Activated CD4-positive, alpha-beta memory T cell treated with anti-CD3 and anti-CD28 coated beads for 36 hours (primary cell): ENCODE results near the gene TRIP13. TPM values are rescaled to one million over a fixed set of nuclear protein-coding genes. Genes with fewer than 3 reads are reported as not detected.

Experiments used
- CTCF ChIA-PET: fragments of 350-600 bp; sonication (Branson Sonifier 250); formaldehyde crosslinking; loops from one replicate; lab custom pipeline; 2021; ENCODE audit warnings: antibody characterized with exemption, inconsistent platforms; lab: Charles Lee
- POLR2A ChIA-PET: fragments of 350-600 bp; sonication (Branson Sonifier 250); formaldehyde crosslinking; loops from one replicate; lab custom pipeline; 2021; ENCODE audit warnings: antibody characterized with exemption; lab: Charles Lee
- DNase-seq: peaks from one replicate; pipeline ENCODE4 v3.0.0-alpha.2; 2020
- H3K27ac Mint-ChIP-seq: one replicate; pipeline ENCODE4 v1.8.0; 2021; ENCODE audit warnings: mixed read lengths
- H3K27me3 Mint-ChIP-seq: one replicate; pipeline ENCODE4 v1.8.0; 2021; ENCODE audit warnings: mixed read lengths
- H3K36me3 Mint-ChIP-seq: one replicate; pipeline ENCODE4 v1.8.0; 2021; ENCODE audit warnings: mixed read lengths
- H3K4me1 Mint-ChIP-seq: one replicate; pipeline ENCODE4 v1.8.0; 2021; ENCODE audit warnings: low read depth, mixed read lengths
- H3K4me3 Mint-ChIP-seq: one replicate; pipeline ENCODE4 v1.8.0; 2021; ENCODE audit warnings: mild to moderate bottlenecking, mixed read lengths
- H3K9me3 Mint-ChIP-seq: one replicate; pipeline ENCODE4 v1.8.0; 2021; ENCODE audit warnings: mixed read lengths
- intact Hi-C: fragments of 100-400 bp; cut with micrococcal nuclease; formaldehyde crosslinking; loops from one replicate; pipeline ENCODE4 v1.15.1; 2023
- total RNA-seq, 2 experiments: library from RNA; stranded (reverse); gene quantifications; one replicate each; pipeline ENCODE4 v1.2.3, GENCODE V29; 2021

Gene TRIP13
- total RNA-seq, 2 experiments from 2014 or later: 32.4 to 33.9 TPM

- ChIA-PET CTCF (no interaction called here), POLR2A (no interaction called here)
- H3K27ac Mint-ChIP-seq: no peak overlapping the region
- intact Hi-C loops: no loop called here
- H3K4me1 Mint-ChIP-seq: peaks cover 18% of the 10 kb centered on the region
- no peak for DNase-seq
- H3K36me3 Mint-ChIP-seq: no peaks in the 10 kb centered on the region
- no peaks in the 10 kb centered on the region for H3K9me3 Mint-ChIP-seq
- no peak overlapping the region for H3K4me3 Mint-ChIP-seq
- H3K27me3 Mint-ChIP-seq: peaks cover 46% of the 10 kb centered on the region
These were observed 60.0 kb downstream of the TRIP13 start for GRCh38 chr5:952597-953271.

GRCh38 chr5:953535-954449 is 61.1 kb downstream of the TRIP13 start:
- H3K27me3 Mint-ChIP-seq: peaks cover 40% of the 10 kb centered on the region
- no peaks in the 10 kb centered on the region for H3K9me3 Mint-ChIP-seq
- POLR2A ChIA-PET: no interaction called here

DNA sequence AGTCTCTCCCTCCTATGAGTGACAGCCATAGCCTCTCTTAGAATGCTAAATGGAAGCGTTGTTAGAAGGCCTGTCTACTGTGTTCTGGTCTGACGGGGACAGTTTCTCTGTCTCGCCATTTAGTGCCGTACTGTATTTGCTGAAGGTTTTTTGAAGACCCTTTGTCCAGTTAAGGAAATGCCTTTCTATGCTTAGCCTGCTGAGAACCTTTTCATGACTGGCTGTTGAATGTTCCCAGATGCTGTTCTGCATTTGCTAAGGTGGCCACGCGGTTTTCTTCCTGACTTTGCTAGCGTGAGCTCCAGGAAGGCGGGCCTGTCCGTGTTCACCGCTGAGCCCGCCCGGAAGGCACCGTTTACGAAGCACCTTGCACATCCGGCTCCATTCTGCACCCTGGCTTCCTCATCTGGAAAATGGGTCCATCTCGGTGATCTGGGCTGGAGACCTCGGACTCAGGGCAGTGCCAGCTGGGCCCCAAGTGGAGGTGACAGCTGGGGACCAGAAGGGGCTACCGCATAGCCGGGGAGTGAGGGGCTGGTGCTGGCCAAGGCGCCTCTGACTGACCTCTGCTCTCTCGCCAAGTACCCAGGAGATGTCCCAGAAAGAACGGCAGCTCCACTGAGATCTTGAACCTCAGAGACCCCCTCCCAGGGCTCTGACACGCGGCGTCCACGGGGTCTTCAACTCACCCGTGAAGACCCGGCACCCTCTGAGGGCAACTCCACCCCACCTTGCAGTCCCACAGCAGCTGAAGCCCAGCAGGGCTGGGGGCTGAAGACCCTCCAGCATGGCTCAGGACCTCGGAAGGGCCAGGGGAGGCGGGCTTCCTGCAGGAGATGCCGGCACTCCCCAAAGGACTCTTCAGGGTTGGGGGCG is 63.4 kb downstream of the TRIP13 start:
- CTCF ChIA-PET: no interaction called here

More at GRCh38 chr5:953535-954449, 61.1 kb downstream of the TRIP13 start:
- CTCF ChIA-PET: no interaction called here
- intact Hi-C loops: no loop called here
- no peak overlapping the region for H3K27ac Mint-ChIP-seq
- DNase-seq: no peak
- no peak overlapping the region for H3K4me3 Mint-ChIP-seq
- H3K36me3 Mint-ChIP-seq: no peaks in the 10 kb centered on the region
- H3K4me1 Mint-ChIP-seq: peaks cover 21% of the 10 kb centered on the region

DNA sequence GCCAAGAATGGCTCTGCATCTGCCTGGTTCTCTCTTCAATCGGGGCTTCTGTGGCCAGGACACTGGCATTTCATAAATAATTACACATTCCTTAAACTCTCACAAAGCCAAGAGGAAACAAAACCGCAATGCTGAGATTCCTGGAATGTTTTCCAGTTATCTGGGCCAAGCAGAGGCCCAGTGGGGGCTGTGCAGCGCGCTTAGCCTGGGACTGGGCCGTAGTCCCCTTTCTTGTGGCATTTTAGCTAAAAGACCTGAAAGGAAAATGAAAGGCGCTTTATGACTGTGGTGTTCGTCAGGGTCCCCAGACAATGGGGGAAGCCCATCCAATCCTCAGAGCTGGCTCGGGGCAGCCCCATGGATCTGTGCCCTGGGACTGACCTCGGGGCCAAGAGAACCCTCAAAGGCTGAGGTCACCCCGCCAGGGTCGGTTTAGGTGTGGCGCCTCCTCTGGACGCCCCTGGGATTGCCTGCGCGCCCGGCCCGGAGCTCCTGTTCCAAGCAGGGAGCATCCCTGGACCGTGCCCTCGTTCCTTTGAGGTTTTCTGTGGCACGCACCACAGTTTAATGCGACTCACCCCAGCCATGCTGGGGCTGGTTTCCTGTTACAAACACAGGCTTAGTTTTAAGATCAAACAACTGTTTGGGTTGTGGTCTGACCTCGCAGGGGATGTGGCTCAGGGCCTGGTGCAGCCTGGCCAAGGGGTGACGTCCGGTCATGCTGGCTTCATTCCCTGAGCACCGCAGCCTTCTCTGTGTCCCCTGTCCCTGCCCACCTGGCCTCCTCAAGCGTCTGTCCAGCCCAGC is 64.5 kb downstream of the TRIP13 start:
- DNase-seq: peak; percentile 74
- Mint-ChIP-seq H3K27ac (no peak overlapping the region), H3K4me1 (peaks cover 21% of the 10 kb centered on the region), H3K27me3 (peaks cover 23% of the 10 kb centered on the region), H3K36me3 (no peaks in the 10 kb centered on the region), H3K4me3 (no peak overlapping the region), H3K9me3 (no peaks in the 10 kb centered on the region)
- CTCF ChIA-PET: interaction anchor here (0.6 to 0.9 kb wide), 2 partner anchors 33 to 569 kb away, joined by 3 to 4 read pairs; no protein-coding TSS in a partner anchor
- POLR2A ChIA-PET: interaction anchor here (1.1 kb wide), 1 partner anchor 65 kb away, joined by 3 read pairs; the partner anchor contains the start of genes BRD9 and TRIP13
- intact Hi-C loops: loop anchor here (1.0 kb wide), 1 partner anchor 45 kb away; no protein-coding TSS in a partner anchor

More for the DNA sequence above, 63.4 kb downstream of the TRIP13 start:
- H3K27ac Mint-ChIP-seq: no peak overlapping the region
- H3K4me1 Mint-ChIP-seq: peaks cover 21% of the 10 kb centered on the region
- intact Hi-C loops: no loop called here
- DNase-seq: no peak
- no peaks in the 10 kb centered on the region for H3K9me3 Mint-ChIP-seq
- POLR2A ChIA-PET: interaction anchor here (1.1 kb wide), 1 partner anchor 64 kb away, joined by 3 read pairs; the partner anchor contains the start of genes BRD9 and TRIP13
- H3K36me3 Mint-ChIP-seq: no peaks in the 10 kb centered on the region
- H3K27me3 Mint-ChIP-seq: peaks cover 29% of the 10 kb centered on the region
- H3K4me3 Mint-ChIP-seq: no peak overlapping the region

GRCh38 chr5:957748-958485 is 65.2 kb downstream of the TRIP13 start:
- CTCF ChIA-PET: no interaction called here
- no peak overlapping the region for H3K27ac Mint-ChIP-seq

DNA sequence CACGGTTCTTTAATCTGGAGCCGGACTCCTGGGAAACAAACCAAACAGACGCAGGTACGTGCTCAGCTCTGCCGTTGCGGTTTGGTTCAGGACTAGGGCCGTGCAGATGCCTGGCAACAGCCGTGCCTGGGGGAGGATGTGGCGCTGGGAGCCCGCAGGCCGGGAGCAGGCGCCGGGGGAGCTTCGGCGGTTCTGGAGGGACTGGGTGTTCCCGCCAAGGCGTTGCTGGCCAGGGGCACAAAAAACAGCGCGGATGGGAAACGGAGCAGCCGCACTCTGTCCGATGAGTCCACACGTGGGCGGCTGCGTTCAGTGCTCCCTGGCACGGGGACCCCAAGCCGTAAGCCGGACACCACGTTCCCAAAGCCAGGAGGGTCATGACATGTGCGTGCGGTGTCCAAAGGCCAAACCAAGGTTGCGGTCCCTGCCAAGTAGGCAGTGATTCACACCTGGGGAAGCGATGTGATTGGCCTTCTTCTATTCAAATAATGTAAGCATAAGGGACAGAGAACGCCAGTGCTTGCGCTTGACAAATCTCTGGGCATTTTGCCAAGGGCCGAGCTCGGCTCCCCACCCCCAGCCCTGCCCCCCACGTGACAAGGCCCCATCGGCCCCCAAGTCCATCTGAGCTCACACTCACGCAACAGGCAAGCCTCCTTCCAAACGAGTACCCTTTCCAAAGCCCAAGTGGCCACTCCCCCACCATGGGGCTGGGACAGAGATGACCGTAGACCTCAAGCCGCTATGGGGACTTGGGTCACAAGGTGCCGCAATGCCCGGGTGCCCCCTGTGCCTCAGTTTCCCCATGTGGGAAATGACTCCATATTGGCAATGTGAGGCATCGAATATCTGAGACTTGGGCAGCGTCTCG is 66.3 kb downstream of the TRIP13 start:
- DNase-seq: no peak
- Mint-ChIP-seq H3K4me1 (peaks cover 28% of the 10 kb centered on the region), H3K36me3 (no peaks in the 10 kb centered on the region), H3K27me3 (peaks cover 23% of the 10 kb centered on the region), H3K27ac (no peak overlapping the region), H3K4me3 (no peak overlapping the region), H3K9me3 (no peaks in the 10 kb centered on the region)
- intact Hi-C loops: no loop called here
- ChIA-PET POLR2A (no interaction called here), CTCF (no interaction called here)

More at GRCh38 chr5:957748-958485, 65.2 kb downstream of the TRIP13 start:
- Mint-ChIP-seq H3K9me3 (no peaks in the 10 kb centered on the region), H3K27me3 (peaks cover 23% of the 10 kb centered on the region), H3K36me3 (no peaks in the 10 kb centered on the region), H3K4me1 (peaks cover 21% of the 10 kb centered on the region), H3K4me3 (no peak overlapping the region)
- intact Hi-C loops: loop anchor here (1.0 kb wide), 1 partner anchor 46 kb away; no protein-coding TSS in a partner anchor
- POLR2A ChIA-PET: interaction anchor here (1.1 kb wide), 1 partner anchor 66 kb away, joined by 3 read pairs; the partner anchor contains the start of genes BRD9 and TRIP13
- no peak for DNase-seq

GRCh38 chr5:959581-960531 is 67.2 kb downstream of the TRIP13 start:
- Mint-ChIP-seq H3K27ac (no peak overlapping the region), H3K4me3 (no peak overlapping the region), H3K4me1 (peaks cover 34% of the 10 kb centered on the region), H3K36me3 (no peaks in the 10 kb centered on the region), H3K9me3 (no peaks in the 10 kb centered on the region), H3K27me3 (peaks cover 26% of the 10 kb centered on the region)
- POLR2A ChIA-PET: no interaction called here
- intact Hi-C loops: no loop called here
- CTCF ChIA-PET: no interaction called here
- no peak for DNase-seq

GRCh38 chr5:960551-960950 is 67.9 kb downstream of the TRIP13 start:
- H3K27me3 Mint-ChIP-seq: peaks cover 27% of the 10 kb centered on the region
- intact Hi-C loops: no loop called here
- ChIA-PET CTCF (no interaction called here), POLR2A (no interaction called here)
- no peaks in the 10 kb centered on the region for H3K9me3 Mint-ChIP-seq
- no peaks in the 10 kb centered on the region for H3K36me3 Mint-ChIP-seq
- DNase-seq: no peak
- no peak overlapping the region for H3K27ac Mint-ChIP-seq
- peaks cover 30% of the 10 kb centered on the region for H3K4me1 Mint-ChIP-seq
- H3K4me3 Mint-ChIP-seq: no peak overlapping the region

DNA sequence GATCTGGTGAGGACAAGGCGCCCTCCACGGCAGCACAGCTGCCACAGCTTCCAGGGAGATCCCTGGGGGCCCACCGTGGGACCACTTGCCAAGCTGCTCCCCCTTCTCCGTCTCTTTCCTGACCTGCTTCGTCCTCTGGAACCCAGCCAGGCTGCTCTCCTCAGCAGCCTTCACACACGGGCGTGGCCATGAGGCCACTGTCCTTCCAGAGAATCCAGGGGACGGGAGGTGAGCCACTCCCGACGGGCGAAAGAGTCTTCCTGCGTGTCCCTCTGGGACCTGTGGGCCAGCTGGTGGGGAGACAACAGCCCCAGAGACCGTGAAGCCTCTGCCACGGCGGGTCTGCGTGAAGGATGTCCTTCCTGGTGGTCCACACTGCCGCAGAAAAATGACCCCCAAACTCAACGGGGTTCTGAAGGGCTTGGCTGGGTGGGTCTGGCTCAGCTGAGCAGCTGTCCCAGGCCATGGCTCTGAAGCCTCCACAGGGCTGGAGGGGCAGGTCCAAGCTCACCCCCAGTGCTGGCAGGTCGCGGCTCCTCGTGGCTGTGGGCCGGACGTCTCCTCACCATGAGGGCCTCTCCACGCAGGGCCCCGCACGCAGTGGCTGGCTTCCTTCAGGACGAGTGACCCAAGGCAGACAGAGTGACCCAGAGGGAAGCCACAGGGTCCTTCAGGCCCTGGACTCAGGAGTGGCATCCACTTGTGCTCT is 68.5 kb downstream of the TRIP13 start:
- ChIA-PET CTCF (no interaction called here), POLR2A (no interaction called here)
- H3K4me3 Mint-ChIP-seq: no peak overlapping the region
- DNase-seq: no peak
- no peaks in the 10 kb centered on the region for H3K36me3 Mint-ChIP-seq
- H3K4me1 Mint-ChIP-seq: peaks cover 28% of the 10 kb centered on the region
- peaks cover 28% of the 10 kb centered on the region for H3K27me3 Mint-ChIP-seq
- intact Hi-C loops: no loop called here
- no peaks in the 10 kb centered on the region for H3K9me3 Mint-ChIP-seq
- no peak overlapping the region for H3K27ac Mint-ChIP-seq
